Measurements from ENCODE around the gene CXCL1. TPM values are rescaled to one million over a fixed set of nuclear protein-coding genes. Genes with fewer than 3 reads are reported as not detected.

Gene CXCL1
- total RNA-seq: not detected

- DNase-seq: no peak
- Mint-ChIP-seq H3K4me3 (no peak within 1 kb of the TSS), H3K9me3 (ENCODE audit: insufficient read depth) (no peaks in the 10 kb centered on the region), H3K4me1 (ENCODE audit: low read depth) (no peaks in the 10 kb centered on the region), H3K27ac (no peak within 1 kb of the TSS), H3K36me3 (ENCODE audit: low read depth) (no peaks in the 10 kb centered on the region), H3K27me3 (ENCODE audit: low read depth) (peaks cover 20% of the 10 kb centered on the region)
- CTCF ChIA-PET: no interaction called here
- POLR2A ChIA-PET: no interaction called here
- no peak for ATAC-seq
These were observed at the start of gene CXCL1 for GRCh38 chr4:73869130-73870055. Gene CXCL1 (plus strand): TSS chr4:73869393. CDS start chr4:73869471, 78 bp downstream.

GRCh38 chr4:73821325-73821724, 47.9 kb upstream of the CXCL1 start:
- ATAC-seq (no peak), DNase-seq (no peak)
- no peaks in the 10 kb centered on the region for H3K36me3 Mint-ChIP-seq (ENCODE audit: low read depth)
- H3K9me3 Mint-ChIP-seq (ENCODE audit: insufficient read depth): no peaks in the 10 kb centered on the region
- ChIA-PET CTCF (no interaction called here), POLR2A (no interaction called here)
- H3K27ac Mint-ChIP-seq: no peak overlapping the region
- no peak overlapping the region for H3K4me3 Mint-ChIP-seq
- no peaks in the 10 kb centered on the region for H3K4me1 Mint-ChIP-seq (ENCODE audit: low read depth)
- H3K27me3 Mint-ChIP-seq (ENCODE audit: low read depth): no peaks in the 10 kb centered on the region

- H3K27me3 Mint-ChIP-seq (ENCODE audit: low read depth): no peaks in the 10 kb centered on the region
- no peak overlapping the region for H3K4me3 Mint-ChIP-seq
- ChIA-PET POLR2A (no interaction called here), CTCF (no interaction called here)
- ATAC-seq (no peak), DNase-seq (no peak)
- H3K27ac Mint-ChIP-seq: no peak overlapping the region
- H3K36me3 Mint-ChIP-seq (ENCODE audit: low read depth): no peaks in the 10 kb centered on the region
- no peaks in the 10 kb centered on the region for H3K9me3 Mint-ChIP-seq (ENCODE audit: insufficient read depth)
- H3K4me1 Mint-ChIP-seq (ENCODE audit: low read depth): no peaks in the 10 kb centered on the region
These were observed 46.8 kb upstream of the CXCL1 start for GRCh38 chr4:73822389-73822788.

DNA sequence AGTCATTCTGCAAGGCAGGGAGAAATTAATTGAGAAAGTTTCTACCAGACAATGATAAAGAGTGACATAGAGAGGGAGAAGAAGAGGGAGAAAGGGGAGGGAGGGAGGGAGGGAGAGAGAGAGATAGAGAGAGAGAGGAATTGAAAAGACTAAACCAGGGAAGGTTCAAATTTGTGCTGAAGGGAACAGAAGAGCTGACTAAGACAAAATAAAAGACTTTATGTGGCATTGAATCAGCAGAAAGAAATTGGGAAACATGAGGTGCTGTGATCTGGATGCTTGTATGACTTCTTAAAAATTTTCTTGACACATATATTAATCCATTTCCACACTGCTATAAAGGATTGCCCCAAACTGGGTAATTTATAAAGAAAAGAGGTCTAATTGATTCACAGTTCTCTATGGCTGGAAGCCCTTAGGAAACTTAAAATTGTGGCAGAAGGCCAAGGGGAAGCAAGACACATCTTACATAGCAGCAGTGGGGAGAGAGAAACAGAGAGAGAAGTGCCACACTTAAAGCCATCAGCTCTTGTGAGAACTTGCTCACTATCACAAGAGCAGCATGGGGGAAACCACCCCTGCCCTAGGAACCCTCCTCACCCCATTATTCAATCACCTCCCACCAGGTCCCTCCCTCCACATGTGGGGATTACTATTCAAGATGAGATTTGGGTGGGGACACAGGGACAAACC, 46.2 kb upstream of the CXCL1 start:
- DNase-seq (no peak), ATAC-seq (no peak)
- no peaks in the 10 kb centered on the region for H3K27me3 Mint-ChIP-seq (ENCODE audit: low read depth)
- ChIA-PET CTCF (no interaction called here), POLR2A (no interaction called here)
- H3K36me3 Mint-ChIP-seq (ENCODE audit: low read depth): no peaks in the 10 kb centered on the region
- H3K4me1 Mint-ChIP-seq (ENCODE audit: low read depth): no peaks in the 10 kb centered on the region
- H3K9me3 Mint-ChIP-seq (ENCODE audit: insufficient read depth): no peaks in the 10 kb centered on the region
- no peak overlapping the region for H3K4me3 Mint-ChIP-seq
- H3K27ac Mint-ChIP-seq: no peak overlapping the region

GRCh38 chr4:73823760-73824159, 45.4 kb upstream of the CXCL1 start:
- Mint-ChIP-seq H3K4me1 (ENCODE audit: low read depth) (no peaks in the 10 kb centered on the region), H3K9me3 (ENCODE audit: insufficient read depth) (no peaks in the 10 kb centered on the region), H3K27ac (no peak overlapping the region), H3K36me3 (ENCODE audit: low read depth) (no peaks in the 10 kb centered on the region), H3K4me3 (no peak overlapping the region), H3K27me3 (ENCODE audit: low read depth) (no peaks in the 10 kb centered on the region)
- no peak for ATAC-seq
- no peak for DNase-seq
- CTCF ChIA-PET: no interaction called here
- POLR2A ChIA-PET: no interaction called here

DNA sequence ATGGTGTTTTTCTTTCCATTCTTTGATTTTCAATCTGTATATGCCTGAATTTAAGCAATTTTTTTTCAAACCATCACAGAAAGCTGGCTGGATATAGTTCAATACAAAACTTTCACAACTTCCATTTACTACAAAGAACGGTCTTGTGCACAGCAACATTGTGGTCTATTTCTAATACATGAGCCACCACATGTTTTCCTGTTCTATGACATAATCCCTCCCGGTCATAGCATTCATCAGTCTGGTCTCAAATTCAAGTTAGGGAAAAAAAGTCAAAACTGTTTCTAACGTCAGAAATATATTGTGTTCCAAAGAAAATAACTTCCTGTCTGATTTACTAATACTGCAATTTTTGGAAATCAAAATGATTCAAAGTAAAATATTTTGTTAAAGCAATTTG, 40.2 kb upstream of the CXCL1 start:
- Mint-ChIP-seq H3K4me1 (ENCODE audit: low read depth) (no peaks in the 10 kb centered on the region), H3K4me3 (no peak overlapping the region), H3K9me3 (ENCODE audit: insufficient read depth) (no peaks in the 10 kb centered on the region), H3K27ac (no peak overlapping the region), H3K36me3 (ENCODE audit: low read depth) (no peaks in the 10 kb centered on the region), H3K27me3 (ENCODE audit: low read depth) (no peaks in the 10 kb centered on the region)
- no peak for ATAC-seq
- no peak for DNase-seq
- CTCF ChIA-PET: no interaction called here
- POLR2A ChIA-PET: no interaction called here

DNA sequence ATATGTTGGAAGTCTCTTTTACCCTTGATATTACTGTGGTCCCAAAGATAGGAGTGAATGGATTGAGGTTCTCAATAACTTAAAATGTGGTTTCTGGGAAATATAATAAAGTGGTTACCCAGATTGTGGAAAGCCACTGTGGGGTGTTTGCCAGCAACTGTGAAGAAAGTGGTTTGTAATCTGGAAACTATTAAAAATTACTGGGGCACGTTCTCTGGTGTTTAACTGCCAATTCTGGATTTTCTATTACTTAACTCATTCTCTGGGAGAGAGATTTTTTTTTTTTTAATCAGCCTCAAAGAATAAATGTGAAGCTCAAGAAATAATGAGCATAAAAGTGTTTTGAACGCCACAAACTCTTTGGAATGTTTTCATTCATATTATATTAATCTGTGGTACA, 37.6 kb upstream of the CXCL1 start:
- CTCF ChIA-PET: no interaction called here
- H3K9me3 Mint-ChIP-seq (ENCODE audit: insufficient read depth): no peaks in the 10 kb centered on the region
- no peak overlapping the region for H3K27ac Mint-ChIP-seq
- no peaks in the 10 kb centered on the region for H3K4me1 Mint-ChIP-seq (ENCODE audit: low read depth)
- H3K36me3 Mint-ChIP-seq (ENCODE audit: low read depth): no peaks in the 10 kb centered on the region
- POLR2A ChIA-PET: no interaction called here
- ATAC-seq: no peak
- H3K27me3 Mint-ChIP-seq (ENCODE audit: low read depth): peaks cover 2% of the 10 kb centered on the region
- no peak for DNase-seq
- H3K4me3 Mint-ChIP-seq: no peak overlapping the region

GRCh38 chr4:73832651-73833237, 36.4 kb upstream of the CXCL1 start:
- ChIA-PET POLR2A (no interaction called here), CTCF (interaction anchor here (1.1 kb wide), 1 partner anchor 90 kb away, joined by 3 read pairs; no protein-coding TSS in a partner anchor)

DNA sequence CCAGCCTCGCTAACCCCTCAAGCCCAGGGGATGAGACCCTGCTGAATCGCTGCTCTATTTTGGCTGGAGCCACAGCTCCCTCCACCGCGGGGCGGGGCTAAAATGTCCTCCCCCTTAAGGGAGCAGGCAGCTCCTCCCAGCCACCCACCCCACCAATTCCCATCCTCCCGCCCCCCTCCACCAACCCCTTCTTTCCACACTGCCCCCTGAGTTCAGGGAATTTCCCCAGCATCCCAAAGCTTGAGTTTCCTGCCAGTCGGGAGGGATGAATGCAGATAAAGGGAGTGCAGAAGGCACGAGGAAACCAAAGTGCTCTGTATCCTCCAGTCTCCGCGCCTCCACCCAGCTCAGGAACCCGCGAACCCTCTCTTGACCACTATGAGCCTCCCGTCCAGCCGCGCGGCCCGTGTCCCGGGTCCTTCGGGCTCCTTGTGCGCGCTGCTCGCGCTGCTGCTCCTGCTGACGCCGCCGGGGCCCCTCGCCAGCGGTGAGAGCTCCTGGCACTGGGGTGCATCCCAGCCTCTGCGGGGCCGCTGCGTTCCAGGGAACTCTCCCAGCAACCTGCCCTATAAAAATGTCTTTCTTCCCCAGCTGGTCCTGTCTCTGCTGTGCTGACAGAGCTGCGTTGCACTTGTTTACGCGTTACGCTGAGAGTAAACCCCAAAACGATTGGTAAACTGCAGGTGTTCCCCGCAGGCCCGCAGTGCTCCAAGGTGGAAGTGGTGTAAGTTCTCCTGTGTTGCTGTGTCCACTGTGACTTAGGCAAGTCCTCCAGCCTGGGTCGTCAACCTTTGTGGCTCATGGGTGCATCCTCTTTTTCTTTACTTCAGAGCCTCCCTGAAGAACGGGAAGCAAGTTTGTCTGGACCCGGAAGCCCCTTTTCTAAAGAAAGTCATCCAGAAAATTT, 32.6 kb upstream of the CXCL1 start, which contains the start of gene CXCL6:
TSS of gene CXCL6 (plus strand) at position 306 of the 907 bp plus-strand sequence. CDS start at position 379, 73 bp downstream.
- no peaks in the 10 kb centered on the region for H3K4me1 Mint-ChIP-seq (ENCODE audit: low read depth)
- no peak within 1 kb of the TSS for H3K4me3 Mint-ChIP-seq
- DNase-seq (no peak), ATAC-seq (no peak)
- POLR2A ChIA-PET: no interaction called here
- no peaks in the 10 kb centered on the region for H3K9me3 Mint-ChIP-seq (ENCODE audit: insufficient read depth)
- no peak within 1 kb of the TSS for H3K27ac Mint-ChIP-seq
- CTCF ChIA-PET: no interaction called here
- H3K27me3 Mint-ChIP-seq (ENCODE audit: low read depth): peaks cover 8% of the 10 kb centered on the region
- no peaks in the 10 kb centered on the region for H3K36me3 Mint-ChIP-seq (ENCODE audit: low read depth)

More at GRCh38 chr4:73832651-73833237, 36.4 kb upstream of the CXCL1 start:
- Mint-ChIP-seq H3K27ac (no peak overlapping the region), H3K4me1 (ENCODE audit: low read depth) (no peaks in the 10 kb centered on the region), H3K27me3 (ENCODE audit: low read depth) (peaks cover 8% of the 10 kb centered on the region), H3K36me3 (ENCODE audit: low read depth) (no peaks in the 10 kb centered on the region), H3K4me3 (no peak overlapping the region), H3K9me3 (ENCODE audit: insufficient read depth) (no peaks in the 10 kb centered on the region)
- DNase-seq: no peak
- ATAC-seq: no peak

- POLR2A ChIA-PET: no interaction called here
These were observed 30.1 kb upstream of the CXCL1 start for GRCh38 chr4:73839071-73839470.

GRCh38 chr4:73839715-73840114, 29.5 kb upstream of the CXCL1 start:
- Mint-ChIP-seq H3K27ac (no peak overlapping the region), H3K4me3 (no peak overlapping the region), H3K27me3 (ENCODE audit: low read depth) (peaks cover 8% of the 10 kb centered on the region), H3K36me3 (ENCODE audit: low read depth) (no peaks in the 10 kb centered on the region), H3K4me1 (ENCODE audit: low read depth) (no peaks in the 10 kb centered on the region), H3K9me3 (ENCODE audit: insufficient read depth) (no peaks in the 10 kb centered on the region)
- DNase-seq (no peak), ATAC-seq (no peak)
- ChIA-PET CTCF (interaction anchor here (1.0 kb wide), 1 partner anchor 46 kb away, joined by 3 read pairs; no protein-coding TSS in a partner anchor), POLR2A (no interaction called here)

More at GRCh38 chr4:73839071-73839470, 30.1 kb upstream of the CXCL1 start:
- Mint-ChIP-seq H3K27ac (no peak overlapping the region), H3K9me3 (ENCODE audit: insufficient read depth) (no peaks in the 10 kb centered on the region), H3K27me3 (ENCODE audit: low read depth) (peaks cover 8% of the 10 kb centered on the region), H3K4me1 (ENCODE audit: low read depth) (no peaks in the 10 kb centered on the region), H3K36me3 (ENCODE audit: low read depth) (no peaks in the 10 kb centered on the region), H3K4me3 (no peak overlapping the region)
- no peak for DNase-seq
- ATAC-seq: no peak
- CTCF ChIA-PET: no interaction called here
